NB4 (cell line): ENCODE results near the gene ANKRD52.

ENCODE experiments used
- DNase-seq: peaks from one replicate; pipeline ENCODE4 v3.0.0; 2010; ENCODE audit warnings: low read depth
- H3K4me3 ChIP-seq: one replicate; pipeline ENCODE4 v1.5.1; 2011; ENCODE audit warnings: mild to moderate bottlenecking, low read depth, low read length, moderate library complexity
- MYC ChIP-seq: IDR thresholded peaks from 2 replicates; pipeline ENCODE4 v1.6.1; 2011; ENCODE audit warnings: low read depth, low read length
- POLR2A ChIP-seq: IDR thresholded peaks from 2 replicates; pipeline ENCODE4 v1.6.1; 2011; ENCODE audit warnings: mild to moderate bottlenecking; ENCODE audit not compliant: insufficient read length; ENCODE audit errors: extremely low read depth
- TF ChIP-seq, protein P1 (sequence below): IDR thresholded peaks from one replicate; pipeline ENCODE4 v1.5.1; 2012; ENCODE audit warnings: low read depth, low read length
- TF ChIP-seq, protein P2 (sequence below): IDR thresholded peaks from 2 replicates; pipeline ENCODE4 v1.6.1; 2011; ENCODE audit warnings: low read depth, low read length

ANKRD52 gene

DNA sequence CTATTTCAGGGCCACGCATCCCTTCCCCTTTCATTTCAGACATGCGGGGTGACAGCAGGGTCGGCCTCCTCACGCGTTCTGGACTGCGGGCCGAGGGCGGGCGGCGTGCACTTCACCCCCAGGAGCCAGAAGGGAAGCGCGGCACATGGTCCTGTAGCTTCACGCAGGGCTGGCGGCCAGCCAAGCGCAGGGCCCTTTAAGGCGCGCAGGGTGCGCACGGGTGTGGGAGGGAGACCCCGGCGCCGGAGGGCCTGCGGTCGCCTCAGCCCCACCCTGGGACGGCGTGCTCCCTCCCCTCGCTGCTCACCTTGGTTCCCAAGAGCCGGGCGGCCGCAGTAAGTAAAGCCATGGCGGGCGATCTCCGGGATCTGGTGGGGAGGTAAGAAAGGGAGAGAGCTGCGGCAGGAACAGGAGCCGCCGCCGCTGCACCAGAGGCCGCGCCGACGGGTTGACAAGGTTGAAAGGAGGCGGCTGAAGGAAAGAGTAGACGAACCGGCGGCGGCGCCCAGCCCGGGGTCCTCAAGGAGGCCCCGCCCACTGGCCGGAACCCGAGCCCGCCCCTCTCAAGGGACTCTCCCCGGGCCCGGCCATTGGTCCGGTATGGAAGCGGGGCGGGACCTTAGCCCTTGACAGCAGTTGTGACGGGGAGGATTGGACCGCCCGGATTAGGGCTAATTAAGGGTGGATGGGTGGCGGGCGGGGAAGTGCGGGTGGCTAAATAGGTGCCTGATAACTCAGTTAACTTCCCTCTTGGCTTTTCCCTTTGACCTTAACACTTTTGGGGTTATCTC, 41.9 kb upstream of the ANKRD52 start, which contains the start of gene CS:
TSS of gene CS (minus strand) at position 478 of the 791 bp plus-strand sequence. CDS start at position 349, 129 bp downstream.
- peak; percentile 99 for DNase-seq
- H3K4me3 ChIP-seq = peak within 1 kb of the TSS; percentile 92
- TF ChIP-seq MYC (peak; percentile 86), POLR2A (no peak)
- TF ChIP-seq, protein P1, sequence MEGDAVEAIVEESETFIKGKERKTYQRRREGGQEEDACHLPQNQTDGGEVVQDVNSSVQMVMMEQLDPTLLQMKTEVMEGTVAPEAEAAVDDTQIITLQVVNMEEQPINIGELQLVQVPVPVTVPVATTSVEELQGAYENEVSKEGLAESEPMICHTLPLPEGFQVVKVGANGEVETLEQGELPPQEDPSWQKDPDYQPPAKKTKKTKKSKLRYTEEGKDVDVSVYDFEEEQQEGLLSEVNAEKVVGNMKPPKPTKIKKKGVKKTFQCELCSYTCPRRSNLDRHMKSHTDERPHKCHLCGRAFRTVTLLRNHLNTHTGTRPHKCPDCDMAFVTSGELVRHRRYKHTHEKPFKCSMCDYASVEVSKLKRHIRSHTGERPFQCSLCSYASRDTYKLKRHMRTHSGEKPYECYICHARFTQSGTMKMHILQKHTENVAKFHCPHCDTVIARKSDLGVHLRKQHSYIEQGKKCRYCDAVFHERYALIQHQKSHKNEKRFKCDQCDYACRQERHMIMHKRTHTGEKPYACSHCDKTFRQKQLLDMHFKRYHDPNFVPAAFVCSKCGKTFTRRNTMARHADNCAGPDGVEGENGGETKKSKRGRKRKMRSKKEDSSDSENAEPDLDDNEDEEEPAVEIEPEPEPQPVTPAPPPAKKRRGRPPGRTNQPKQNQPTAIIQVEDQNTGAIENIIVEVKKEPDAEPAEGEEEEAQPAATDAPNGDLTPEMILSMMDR = no peak
- TF ChIP-seq, protein P2, sequence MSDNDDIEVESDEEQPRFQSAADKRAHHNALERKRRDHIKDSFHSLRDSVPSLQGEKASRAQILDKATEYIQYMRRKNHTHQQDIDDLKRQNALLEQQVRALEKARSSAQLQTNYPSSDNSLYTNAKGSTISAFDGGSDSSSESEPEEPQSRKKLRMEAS = peak; percentile 91

DNA sequence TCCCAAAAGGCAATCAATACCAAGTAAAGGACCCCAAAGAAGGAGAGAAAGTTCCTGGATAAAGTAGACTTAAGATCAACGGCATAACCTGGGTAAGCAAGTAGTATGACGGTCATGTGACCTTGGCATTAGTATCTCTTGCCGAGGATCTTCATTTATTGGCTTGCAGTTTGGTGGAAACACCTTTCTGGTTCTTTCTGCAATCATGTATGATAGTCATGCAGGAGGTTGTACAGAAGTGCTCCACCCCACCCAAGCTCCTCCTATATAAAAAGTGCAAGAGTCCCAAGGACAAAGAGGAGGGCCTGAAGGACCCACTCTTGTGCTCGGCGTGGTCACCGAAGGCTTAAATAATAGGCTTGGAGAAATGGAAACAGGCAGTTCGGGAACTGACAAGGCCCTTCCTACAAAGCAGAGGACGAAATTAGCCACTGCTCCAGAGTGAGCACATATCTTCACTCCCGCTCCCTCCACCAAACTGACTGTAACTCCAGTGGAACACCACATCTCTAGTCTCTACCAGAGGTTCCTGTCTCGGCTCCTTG, 41.2 kb upstream of the ANKRD52 start:
- TF ChIP-seq MYC = no peak
- peak; percentile 3 for TF ChIP-seq POLR2A
- TF ChIP-seq, protein P2 = 0 out of 2 replicates have a peak, but pooled peaks have one; percentile 37
- peak overlapping the region; percentile 92 for H3K4me3 ChIP-seq
- peak; percentile 62 for DNase-seq

DNA sequence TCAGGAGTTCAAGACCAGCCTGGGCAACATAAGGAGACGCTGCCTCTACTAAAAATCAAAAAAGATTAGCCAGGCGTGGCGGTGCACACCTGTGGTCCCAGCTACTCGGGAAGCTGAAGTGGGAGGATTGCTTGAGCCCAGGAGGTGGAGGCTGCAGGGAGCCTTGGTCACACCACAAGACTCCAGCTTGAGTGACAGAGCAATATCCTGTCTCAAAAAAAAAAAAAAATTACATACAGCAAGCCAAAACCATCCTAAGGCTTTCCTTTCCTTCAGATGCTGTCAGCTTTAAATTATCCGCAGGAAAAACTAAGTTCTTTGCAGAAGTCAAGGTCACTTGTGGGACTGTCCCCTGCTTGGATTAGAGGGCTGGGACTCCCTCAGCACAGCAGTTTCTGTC, 40.6 kb upstream of the ANKRD52 start:
- DNase-seq = peak; percentile 27
- peak overlapping the region; percentile 92 for H3K4me3 ChIP-seq
- no peak for TF ChIP-seq MYC
- no peak for TF ChIP-seq POLR2A
- TF ChIP-seq, protein P1 = no peak
- TF ChIP-seq, protein P2 = no peak

DNA sequence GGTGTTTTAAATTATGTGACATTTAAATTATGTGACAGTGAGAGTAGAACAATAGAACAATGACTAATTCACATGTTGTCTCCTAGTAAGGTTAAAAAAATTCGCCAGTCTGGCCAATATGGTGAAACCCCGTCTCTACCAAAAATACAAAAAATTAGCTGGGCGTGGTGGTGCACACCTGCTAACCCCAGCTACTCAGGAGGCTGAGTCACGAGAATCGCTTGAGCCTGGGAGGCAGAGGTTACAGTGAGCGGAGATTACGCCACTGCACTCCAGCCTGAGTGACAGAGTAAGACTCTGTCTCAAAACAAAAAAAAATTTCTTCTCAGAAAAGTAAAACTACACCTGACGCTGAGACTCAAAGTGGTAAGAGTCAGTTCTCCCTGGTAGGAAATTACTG, 39.2 kb upstream of the ANKRD52 start:
- peak overlapping the region; percentile 7 for H3K4me3 ChIP-seq
- no peak for TF ChIP-seq POLR2A
- TF ChIP-seq MYC = no peak
- TF ChIP-seq, protein P2 = no peak
- TF ChIP-seq, protein P1 = no peak
- no peak for DNase-seq

DNA sequence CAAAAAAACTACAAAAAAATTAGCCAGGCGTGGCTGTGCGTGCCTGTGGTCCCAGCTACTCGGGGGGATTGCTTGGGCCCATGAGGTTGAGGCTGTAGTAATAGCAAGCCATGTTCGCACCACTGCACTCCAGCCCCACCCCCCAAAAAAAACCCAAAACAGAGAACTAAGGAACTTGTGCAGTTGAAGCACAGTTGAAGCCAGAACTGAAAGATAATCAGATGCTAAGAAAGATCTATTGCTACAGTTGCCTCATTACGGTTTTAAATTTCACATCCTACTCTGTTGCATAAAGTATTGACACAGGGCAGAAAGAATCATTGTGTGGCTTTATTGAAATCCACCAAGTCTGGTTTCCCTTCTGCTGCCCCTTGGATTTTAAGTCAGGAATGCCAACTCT, 38.1 kb upstream of the ANKRD52 start:
- DNase-seq = no peak
- TF ChIP-seq POLR2A (no peak), MYC (no peak)
- no peak overlapping the region for H3K4me3 ChIP-seq

DNA sequence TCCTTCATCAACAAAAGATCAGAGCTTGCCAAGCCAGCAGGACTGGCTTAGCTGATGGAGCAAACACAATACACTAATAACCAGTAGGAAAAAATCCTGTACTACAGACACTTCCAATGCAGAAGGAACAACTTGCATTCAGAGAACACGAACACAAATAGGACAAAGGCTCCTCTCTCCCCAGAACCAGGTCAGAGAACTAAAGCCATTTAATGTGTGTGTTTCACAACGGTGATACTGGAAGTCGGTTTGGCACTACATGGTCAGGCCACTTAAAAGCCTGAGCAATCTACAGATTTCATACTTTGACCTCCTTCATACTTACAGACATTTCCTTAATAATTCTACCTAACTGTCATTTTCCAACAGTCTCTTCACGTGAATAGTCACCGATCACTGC, 35.6 kb upstream of the ANKRD52 start:
- DNase-seq = no peak
- TF ChIP-seq POLR2A = no peak
- TF ChIP-seq MYC = no peak
- TF ChIP-seq, protein P2 = no peak
- TF ChIP-seq, protein P1 = no peak
- H3K4me3 ChIP-seq = no peak overlapping the region
